ELF-1 (cell line): ENCODE measurements around the gene NKX1-1.
"Not testable (repeated sequence)": the region's sequence is repeated elsewhere in the genome, so short reads cannot be mapped to it uniquely, and the experiment has no call there.

Experiments
- DNase-seq: peaks from one replicate; pipeline ENCODE4 v3.0.0-alpha.2; 2016; ENCODE audit warnings: low read depth, low spot score

The NKX1-1 gene

GRCh38 chr4:1373892-1374705, 32.1 kb downstream of the NKX1-1 start:
- DNase-seq, result no peak

- DNase-seq, result not testable (repeated sequence)
Observed at GRCh38 chr4:1372576-1372975, 33.7 kb downstream of the NKX1-1 start.

DNA sequence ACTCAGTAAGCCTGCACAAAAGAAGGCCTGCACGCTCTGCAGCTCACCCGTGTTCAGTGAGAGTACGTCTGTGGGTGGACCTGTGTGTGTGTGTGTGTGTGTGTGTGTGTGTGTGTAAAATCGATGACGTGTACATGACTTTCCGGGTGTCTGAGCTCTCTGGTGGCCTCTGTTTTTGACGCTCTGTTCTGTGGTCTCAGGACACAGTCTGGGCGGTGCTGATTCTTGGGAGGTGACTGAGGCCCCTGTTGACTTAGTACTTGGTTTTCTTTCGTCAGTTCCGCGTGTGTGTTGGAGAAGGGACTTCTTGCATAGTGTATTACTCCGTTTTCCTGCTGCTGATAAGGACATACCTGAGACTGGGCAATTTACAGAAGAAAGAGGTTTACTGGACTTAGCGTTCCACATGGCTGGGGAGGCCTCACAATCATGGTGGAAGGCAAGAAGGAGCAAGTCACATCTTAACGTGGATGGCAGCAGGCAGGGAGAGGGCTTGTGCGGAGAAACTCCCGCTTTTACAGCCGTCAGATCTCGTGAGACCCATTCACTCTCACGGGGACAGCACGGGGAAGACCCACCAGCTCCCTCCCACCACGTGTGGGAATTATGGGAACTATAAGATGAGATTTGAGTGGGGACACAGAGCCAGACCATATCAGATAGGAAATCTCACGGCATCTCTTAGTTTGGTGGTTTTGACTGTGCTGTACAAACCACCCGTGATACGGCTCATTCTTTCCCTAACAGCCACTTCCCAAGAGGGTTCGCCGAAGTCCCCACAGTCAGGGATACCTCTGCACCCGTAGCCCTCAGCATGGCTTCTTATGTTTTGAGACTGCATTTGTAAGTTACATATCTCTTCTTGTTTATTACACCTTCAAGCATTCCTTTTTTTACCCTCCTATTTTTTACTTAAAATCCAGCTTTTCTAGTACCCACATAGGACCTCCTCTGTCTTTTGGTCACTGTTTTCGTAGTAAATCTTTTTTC, 34.8 kb downstream of the NKX1-1 start:
- no peak for DNase-seq

GRCh38 chr4:1370321-1371124, 35.7 kb downstream of the NKX1-1 start:
- DNase-seq, result no peak

GRCh38 chr4:1369479-1370079, 36.7 kb downstream of the NKX1-1 start:
- no peak for DNase-seq

DNA sequence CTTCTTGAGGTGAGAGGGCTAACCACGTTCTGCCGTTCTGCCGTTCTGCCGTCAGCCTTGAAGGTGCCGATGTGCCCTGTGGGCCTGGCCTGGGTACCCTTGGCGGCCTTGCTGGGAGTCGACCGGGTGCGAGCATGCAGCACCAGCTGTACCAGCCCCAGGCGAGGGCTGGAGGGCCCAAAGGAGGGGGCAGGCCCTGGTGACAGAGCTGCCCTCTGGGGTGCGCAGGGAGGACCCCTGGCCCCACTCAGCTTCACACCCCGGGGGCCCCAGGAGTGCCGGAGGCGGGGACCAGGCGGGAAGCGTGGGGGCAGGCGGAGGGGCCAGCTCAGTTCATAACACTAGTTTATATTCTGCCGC, 37.2 kb downstream of the NKX1-1 start:
- DNase-seq, result no peak

DNA sequence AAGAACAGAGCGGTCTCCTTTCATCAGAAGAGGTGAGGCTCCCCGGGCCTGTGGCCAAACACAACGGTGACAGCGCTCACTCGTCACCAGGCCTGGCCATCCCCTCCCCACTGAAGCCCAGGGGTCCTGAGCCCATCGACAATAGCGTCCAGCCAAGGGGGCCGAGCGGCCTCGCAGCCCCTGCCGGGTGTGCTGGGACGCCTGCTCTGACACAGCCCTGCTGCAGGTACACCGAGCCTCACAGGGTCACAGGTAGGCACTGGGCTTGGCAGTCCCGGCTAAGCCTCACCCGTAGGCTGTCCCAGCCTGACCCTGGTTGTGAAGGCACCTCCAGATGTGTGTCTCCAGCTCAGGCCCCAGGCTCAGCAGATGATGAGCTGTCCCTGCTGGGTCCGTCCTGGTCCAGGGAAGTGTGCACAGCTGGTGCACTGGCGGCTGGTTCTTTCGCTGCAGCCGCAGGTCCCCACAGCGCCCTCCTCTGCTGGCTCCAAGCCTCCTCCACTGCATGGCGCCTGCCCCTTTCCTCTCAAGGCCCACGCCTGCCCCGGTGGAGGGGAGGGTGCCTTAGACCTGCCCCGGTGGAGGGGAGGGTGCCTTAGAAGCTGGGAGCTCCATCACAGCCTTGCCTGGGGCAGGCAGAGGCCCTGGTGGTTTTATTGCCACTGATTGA, 37.7 kb downstream of the NKX1-1 start:
- DNase-seq, result peak; percentile 29

- DNase-seq, result no peak
Observed at GRCh38 chr4:1367936-1368289, 38.3 kb downstream of the NKX1-1 start.

GRCh38 chr4:1367230-1367935, 38.9 kb downstream of the NKX1-1 start:
- DNase-seq, result no peak

DNA sequence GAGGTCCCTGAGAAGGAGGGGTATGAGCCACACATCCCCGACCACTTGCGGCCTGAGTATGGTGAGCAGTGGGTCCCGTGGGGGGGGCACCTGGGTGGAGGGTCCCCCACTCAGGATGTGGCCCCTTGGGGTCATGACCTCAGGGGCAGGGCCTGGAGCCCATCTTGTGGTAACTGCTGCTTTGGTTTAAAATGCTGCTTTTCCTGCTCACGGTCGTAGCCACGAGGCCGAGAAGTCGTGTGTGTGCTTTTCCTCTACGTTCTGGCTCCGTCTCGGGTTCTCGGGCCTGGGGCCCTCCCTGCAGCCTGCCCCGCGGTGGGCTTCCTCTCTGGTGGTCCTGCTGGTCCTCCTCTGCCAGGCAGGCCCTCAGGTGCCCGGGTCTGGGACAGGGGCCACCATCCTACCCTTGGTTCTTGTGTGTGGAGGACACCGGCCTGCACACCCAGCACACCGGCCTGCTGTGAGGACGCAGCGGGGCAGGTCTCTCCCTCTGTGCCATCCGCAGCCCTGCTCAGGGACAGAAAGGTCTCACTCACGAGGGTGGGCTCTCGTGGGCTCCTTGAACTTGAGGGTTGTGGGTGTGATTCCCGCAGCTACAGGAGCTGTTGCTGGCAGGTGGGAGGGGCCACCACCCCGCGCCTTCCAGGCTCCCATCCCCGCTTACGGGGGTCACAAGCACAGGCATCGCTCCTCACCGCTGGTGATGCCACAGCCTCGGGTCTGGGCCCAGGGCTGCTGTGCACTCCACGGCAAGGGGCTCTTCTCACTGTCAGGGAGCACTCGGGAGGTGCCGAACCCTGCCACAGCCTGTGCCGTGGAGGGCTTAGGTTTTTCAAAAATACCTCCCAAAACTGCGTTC, 39.6 kb downstream of the NKX1-1 start:
- DNase-seq, result no peak

DNA sequence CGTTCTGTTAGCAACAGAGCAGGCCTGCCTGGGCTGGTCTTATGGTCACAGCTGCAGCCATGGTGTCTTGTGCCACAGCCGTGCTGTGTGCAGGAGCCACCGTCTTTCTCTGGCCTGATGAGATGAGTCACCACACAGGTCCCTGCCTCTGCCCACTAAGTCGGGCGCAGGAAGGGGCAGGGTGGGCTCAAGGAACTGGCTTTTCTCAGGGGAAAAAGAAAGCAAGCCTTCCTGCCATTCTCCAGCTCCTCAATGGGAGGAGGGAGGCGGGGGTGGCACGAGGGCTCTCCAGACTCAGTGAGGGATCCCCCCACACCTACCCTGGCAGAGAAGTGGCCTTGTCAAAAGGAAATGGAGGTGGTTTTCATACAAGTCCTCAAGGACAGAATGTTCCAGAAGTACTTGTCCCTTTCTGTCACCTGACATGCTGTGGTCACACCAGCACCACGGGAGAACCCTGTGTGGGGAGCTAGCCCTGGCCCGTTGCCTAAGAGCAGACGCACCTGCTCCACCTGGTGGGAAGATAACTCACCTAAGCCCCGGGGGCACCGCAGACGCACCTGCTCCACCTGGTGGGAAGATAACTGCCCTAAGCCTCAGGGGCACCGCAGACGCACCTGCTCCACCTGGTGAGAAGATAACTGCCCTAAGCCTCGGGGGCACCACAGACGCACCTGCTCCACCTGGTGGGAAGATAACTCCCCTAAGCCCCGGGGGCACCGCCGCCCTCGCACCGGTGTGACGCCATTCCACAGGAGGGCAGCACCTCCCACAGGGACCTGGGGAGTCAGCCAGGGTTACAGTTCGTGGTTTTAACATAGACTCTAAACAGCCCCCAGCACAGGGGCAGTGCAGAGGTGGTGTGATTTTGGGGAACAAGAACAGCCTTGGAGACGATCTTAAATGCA, 40.7 kb downstream of the NKX1-1 start:
- DNase-seq, result peak; percentile 61

- DNase-seq, result no peak
Observed at GRCh38 chr4:1364748-1365147, 41.5 kb downstream of the NKX1-1 start.

- no peak for DNase-seq
Observed at GRCh38 chr4:1364217-1364616, 42.0 kb downstream of the NKX1-1 start.

GRCh38 chr4:1363513-1363912, 42.7 kb downstream of the NKX1-1 start:
- DNase-seq, result no peak

GRCh38 chr4:1362521-1362920, 43.7 kb downstream of the NKX1-1 start:
- no peak for DNase-seq

GRCh38 chr4:1362046-1362445, 44.2 kb downstream of the NKX1-1 start:
- no peak for DNase-seq

DNA sequence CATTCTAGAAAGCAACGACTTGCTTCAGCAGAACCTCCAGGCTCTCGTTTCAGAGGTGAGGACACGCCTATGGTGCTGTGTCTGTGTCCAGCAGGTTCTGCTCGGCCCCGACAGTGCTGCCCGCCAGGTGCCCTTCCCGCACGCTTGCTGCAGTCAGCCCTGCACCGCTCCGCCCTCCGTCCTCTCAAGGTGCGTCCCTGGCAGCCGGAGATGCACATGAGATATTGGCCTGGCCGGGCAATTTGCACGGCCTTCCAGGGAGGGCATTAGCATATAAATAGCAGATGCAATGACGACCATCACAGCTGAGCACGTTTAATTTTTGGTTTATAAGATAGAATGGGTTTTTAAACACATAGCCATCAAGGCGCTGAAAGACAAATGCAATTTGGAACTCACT, 44.8 kb downstream of the NKX1-1 start:
- DNase-seq, result no peak
